ENCODE measurements around the gene MUC3A. TPM values are rescaled to one million over a fixed set of nuclear protein-coding genes. Genes with fewer than 3 reads are reported as not detected.

MUC3A gene
- total RNA-seq, 1 donor from 2014 or later: not detected

DNA sequence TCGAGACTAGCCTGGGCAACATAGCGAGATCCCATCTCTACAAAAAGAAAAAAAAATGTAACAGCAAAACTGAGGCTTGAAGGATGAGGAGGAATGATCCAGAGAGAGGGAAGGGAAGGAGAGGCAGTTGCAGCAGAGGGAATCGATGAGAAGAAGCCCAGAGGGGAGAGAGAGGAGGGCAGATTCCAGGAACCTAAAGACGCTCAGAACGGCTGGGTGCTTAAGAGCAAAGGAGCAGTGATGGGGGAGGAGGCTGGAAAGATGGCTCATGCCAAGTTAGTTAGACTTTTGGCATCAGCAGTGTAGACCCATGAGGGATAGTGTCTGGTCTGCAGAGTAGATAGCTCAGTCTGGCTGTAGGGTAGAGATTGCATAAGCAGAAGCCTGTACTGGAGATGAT lies 60.3 kb downstream of the MUC3A start:
- H3K4me3 ChIP-seq (ENCODE audit: low read length in 3 of 3): no peak overlapping the region
- no peaks in the 10 kb centered on the region for H3K9me3 ChIP-seq (ENCODE audit: control insufficient read depth in 3 of 3, low read length in 3 of 3)
- H3K4me1 ChIP-seq (ENCODE audit: control insufficient read depth in 3 of 3, insufficient read depth in 3 of 3, low read length in 3 of 3): no peaks in the 10 kb centered on the region
- H3K27ac ChIP-seq (ENCODE audit: low read depth, low read length): no peak overlapping the region
- H3K36me3 ChIP-seq (ENCODE audit: control insufficient read depth in 3 of 3, insufficient read depth in 3 of 3, low read length in 3 of 3): no peaks in the 10 kb centered on the region
- no peak overlapping the region for H3K9ac ChIP-seq (ENCODE audit: low read depth in 1 of 3, low read length in 3 of 3)
- H3K27me3 ChIP-seq (ENCODE audit: control insufficient read depth in 3 of 3, insufficient read depth in 3 of 3, low read length in 3 of 3): peaks cover 2 to 7% (median 5%) of the 10 kb centered on the region in 3 donors

DNA sequence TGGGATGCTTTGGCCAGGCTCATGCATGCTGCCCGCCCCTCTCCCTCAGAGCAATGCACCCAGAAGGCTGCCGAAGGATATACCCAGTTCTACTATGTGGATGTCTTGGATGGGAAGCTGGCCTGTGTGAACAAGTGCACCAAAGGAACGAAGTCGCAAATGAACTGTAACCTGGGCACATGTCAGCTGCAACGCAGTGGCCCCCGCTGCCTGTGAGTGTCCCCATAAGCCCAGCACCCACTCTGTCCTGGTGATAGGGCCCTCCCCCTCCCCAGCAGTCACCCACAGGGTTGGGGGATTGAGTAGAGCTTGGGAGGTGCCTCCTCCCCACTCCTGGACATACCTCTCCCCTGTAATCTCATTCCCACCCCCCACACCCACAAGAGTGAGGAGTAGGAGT lies 63.6 kb downstream of the MUC3A start:
- Histone ChIP-seq H3K9ac (ENCODE audit: low read depth in 1 of 3, low read length in 3 of 3) (no peak overlapping the region), H3K27me3 (ENCODE audit: control insufficient read depth in 3 of 3, insufficient read depth in 3 of 3, low read length in 3 of 3) (peaks cover 14 to 20% (median 19%) of the 10 kb centered on the region in 3 donors), H3K27ac (ENCODE audit: low read depth, low read length) (no peak overlapping the region), H3K4me3 (ENCODE audit: low read length in 3 of 3) (no peak overlapping the region), H3K9me3 (ENCODE audit: control insufficient read depth in 3 of 3, low read length in 3 of 3) (no peaks in the 10 kb centered on the region), H3K36me3 (ENCODE audit: control insufficient read depth in 3 of 3, insufficient read depth in 3 of 3, low read length in 3 of 3) (no peaks in the 10 kb centered on the region), H3K4me1 (ENCODE audit: control insufficient read depth in 3 of 3, insufficient read depth in 3 of 3, low read length in 3 of 3) (peaks cover 3 to 8% (median 6%) of the 10 kb centered on the region in 3 donors)

DNA sequence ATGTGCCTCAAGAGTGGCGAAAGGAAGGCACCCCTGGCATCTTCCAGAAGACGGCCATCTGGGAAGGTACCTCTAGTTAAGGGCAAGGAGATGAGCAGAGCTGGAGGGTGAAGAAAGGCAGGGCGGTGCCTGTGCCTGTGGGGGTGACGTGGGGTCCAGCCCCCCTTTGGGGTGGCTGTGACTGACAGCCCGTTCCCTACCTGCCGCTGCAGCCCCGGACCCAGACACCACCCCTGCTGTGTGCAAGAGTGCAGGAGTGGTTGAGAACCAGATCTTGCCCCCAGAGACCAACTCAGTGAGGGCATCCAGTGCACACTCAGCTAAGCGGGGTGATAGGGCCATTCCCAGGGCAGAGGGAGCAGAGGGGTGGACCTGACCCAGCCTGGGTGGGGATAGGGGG lies 66.3 kb downstream of the MUC3A start:
- Histone ChIP-seq H3K4me3 (ENCODE audit: low read length in 3 of 3) (no peak overlapping the region), H3K4me1 (ENCODE audit: control insufficient read depth in 3 of 3, insufficient read depth in 3 of 3, low read length in 3 of 3) (peaks cover 3 to 8% (median 6%) of the 10 kb centered on the region in 3 donors), H3K9me3 (ENCODE audit: control insufficient read depth in 3 of 3, low read length in 3 of 3) (no peaks in the 10 kb centered on the region), H3K27ac (ENCODE audit: low read depth, low read length) (no peak overlapping the region), H3K36me3 (ENCODE audit: control insufficient read depth in 3 of 3, insufficient read depth in 3 of 3, low read length in 3 of 3) (no peaks in the 10 kb centered on the region), H3K9ac (ENCODE audit: low read depth in 1 of 3, low read length in 3 of 3) (no peak overlapping the region), H3K27me3 (ENCODE audit: control insufficient read depth in 3 of 3, insufficient read depth in 3 of 3, low read length in 3 of 3) (peaks cover 18 to 27% (median 18%) of the 10 kb centered on the region in 3 donors)

DNA sequence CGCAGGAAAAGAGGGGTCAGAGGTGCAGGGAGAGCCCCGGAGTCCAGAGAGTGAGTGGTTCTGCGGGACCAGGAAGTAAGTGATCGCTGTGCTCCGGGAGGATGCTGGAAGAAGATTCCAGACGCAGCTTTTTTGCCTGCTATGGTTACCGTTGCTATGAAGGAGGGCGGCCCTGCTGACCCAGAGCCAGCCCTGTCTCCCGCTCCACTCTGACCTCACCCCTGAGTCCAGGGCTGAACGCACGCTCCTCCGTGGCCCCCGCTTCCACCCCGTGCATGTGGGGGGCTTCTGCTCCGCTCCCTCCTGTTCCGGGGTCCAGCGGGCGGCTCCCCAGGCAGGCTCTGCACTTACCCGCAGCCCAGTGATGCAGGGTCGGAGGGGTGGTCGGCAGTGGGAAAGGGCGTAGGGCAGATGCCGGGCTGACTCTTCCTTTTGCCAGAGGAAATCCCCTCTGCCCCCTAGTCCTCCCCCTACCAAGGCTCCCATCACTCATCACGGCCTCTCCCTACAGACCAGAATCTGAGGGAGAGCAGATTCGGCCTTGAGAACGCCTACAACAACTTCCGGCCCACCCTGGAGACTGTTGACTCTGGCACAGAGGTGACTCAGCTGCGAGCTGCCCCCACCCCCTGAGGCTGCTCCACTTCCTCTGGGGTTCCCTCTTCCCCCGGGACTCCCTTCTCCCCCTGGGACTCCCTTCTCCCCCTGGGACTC lies 67.9 kb downstream of the MUC3A start:
- no peak overlapping the region for H3K27ac ChIP-seq (ENCODE audit: low read depth, low read length)
- H3K36me3 ChIP-seq (ENCODE audit: control insufficient read depth in 3 of 3, insufficient read depth in 3 of 3, low read length in 3 of 3): no peaks in the 10 kb centered on the region
- H3K4me3 ChIP-seq (ENCODE audit: low read length in 3 of 3): peak overlapping the region; percentile 43 to 60 (median 52)
- H3K4me1 ChIP-seq (ENCODE audit: control insufficient read depth in 3 of 3, insufficient read depth in 3 of 3, low read length in 3 of 3): peaks cover 3 to 8% (median 6%) of the 10 kb centered on the region in 3 donors
- peak overlapping the region in 1 of 3 donors; percentile 14 for H3K9ac ChIP-seq (ENCODE audit: low read depth in 1 of 3, low read length in 3 of 3)
- H3K27me3 ChIP-seq (ENCODE audit: control insufficient read depth in 3 of 3, insufficient read depth in 3 of 3, low read length in 3 of 3): peaks cover 18 to 28% (median 26%) of the 10 kb centered on the region in 3 donors
- no peaks in the 10 kb centered on the region for H3K9me3 ChIP-seq (ENCODE audit: control insufficient read depth in 3 of 3, low read length in 3 of 3)

Small RNA genes lying within 50 kb of the gene (small RNA-seq; reads per million reads assigned to genes)
- gene RN7SL549P: not detected
- not detected for gene RPS29P15

Other genes starting within 250 kb of the MUC3A start
- gene POP7, start 243.4 kb upstream of the MUC3A start, total RNA-seq: 27.7 TPM
- gene EPO, start 229.1 kb upstream of the MUC3A start, total RNA-seq: not detected
- gene ZAN, start 215.9 kb upstream of the MUC3A start, total RNA-seq: not detected
- 72.5 TPM for gene EPHB4, start 122.0 kb upstream of the MUC3A start, total RNA-seq
- 24.5 TPM for gene SLC12A9, start 96.8 kb upstream of the MUC3A start, total RNA-seq
- gene TRIP6, start 82.1 kb upstream of the MUC3A start, total RNA-seq: 25.6 TPM
- gene SRRT, start 74.4 kb upstream of the MUC3A start, total RNA-seq: 25.1 TPM
- 5.7 TPM for gene UFSP1, start 59.8 kb upstream of the MUC3A start, total RNA-seq
- 36.0 TPM for gene ACHE, start 53.6 kb upstream of the MUC3A start, total RNA-seq
- not detected for gene MUC12, start 20.0 kb downstream of the MUC3A start, total RNA-seq
- not detected for gene MUC17, start 70.5 kb downstream of the MUC3A start, total RNA-seq
- 6.3 TPM for gene TRIM56, start 135.9 kb downstream of the MUC3A start, total RNA-seq
- gene SERPINE1, start 177.6 kb downstream of the MUC3A start, total RNA-seq: 2.1 TPM
- 27.7 TPM for gene AP1S1, start 204.9 kb downstream of the MUC3A start, total RNA-seq
- gene VGF, start 216.0 kb downstream of the MUC3A start, total RNA-seq: not detected
- gene NAT16, start 230.8 kb downstream of the MUC3A start, total RNA-seq: not detected

All from skeletal muscle tissue (tissue), 5 donors.